T-cell (primary cell): ENCODE measurements around the gene ARF1. TPM values are rescaled to one million over a fixed set of nuclear protein-coding genes. Genes with fewer than 3 reads are reported as not detected.
A peak's percentile ranks its signal among the peaks of the same experiment; 100 is the strongest.

ENCODE experiments used
- ATAC-seq, 4 experiments: fragments of 200-7000 bp in 3 of 4; fragments of 150-1000 bp in 1 of 4; cut with Tn5 transposase; replicated peaks in 1 of 4; 1 replicate in 3 of 4; 2 replicates in 1 of 4; pipeline ENCODE4 v1.10.0; 2021; ENCODE audit warnings: moderate library complexity in 3 of 4, mild to moderate bottlenecking in 2 of 4, moderate number of reproducible peaks in 1 of 4
- CTCF ChIA-PET, 2 donors: fragments of 300-600 bp; sonication (Branson Sonifier 250); formaldehyde crosslinking; loops; one replicate each; lab custom pipeline; 2022; ENCODE audit warnings: antibody characterized with exemption in 2 of 2; lab: Charles Lee
- POLR2A ChIA-PET, 2 donors: fragments of 300-600 bp; sonication (Branson Sonifier 250); formaldehyde crosslinking; loops; one replicate each; lab custom pipeline; 2022; ENCODE audit warnings: antibody characterized with exemption in 2 of 2; lab: Charles Lee
- DNase-seq, 35 experiments: peaks; one replicate each; pipeline versions ENCODE4 v3.0.0 to v3.0.0-alpha.2; 2013 to 2023
- H3K27ac ChIP-seq: one replicate; pipeline ENCODE4 v1.5.1; 2013; ENCODE audit warnings: low read length
- H3K27me3 ChIP-seq, 2 experiments: replicated peaks in 1 of 2; 1 replicate in 1 of 2; 2 replicates in 1 of 2; pipeline versions ENCODE4 v1.6.1 to v1.7.0; 2013; ENCODE audit warnings: low read length in 1 of 2, mixed read lengths in 1 of 2; ENCODE audit not compliant: control insufficient read depth in 2 of 2, insufficient read depth in 2 of 2; ENCODE audit errors: extremely low read depth in 1 of 2
- H3K36me3 ChIP-seq, 2 donors: 1 replicate in 1 of 2; 2 replicates in 1 of 2; pipeline versions ENCODE4 v1.6.1 to v1.7.0; 2013; ENCODE audit warnings: low read length in 1 of 2; ENCODE audit not compliant: control insufficient read depth in 2 of 2, insufficient read depth in 1 of 2; ENCODE audit errors: extremely low read depth in 1 of 2
- H3K4me1 ChIP-seq, 2 experiments: 1 replicate in 1 of 2; 2 replicates in 1 of 2; pipeline versions ENCODE4 v1.6.1 to v1.7.0; 2013; ENCODE audit warnings: low read length in 2 of 2, mixed read lengths in 1 of 2; ENCODE audit not compliant: insufficient read depth in 2 of 2, control insufficient read depth in 1 of 2; ENCODE audit errors: extremely low read depth in 1 of 2
- H3K4me3 ChIP-seq, 2 donors: 1 replicate in 1 of 2; 2 replicates in 1 of 2; pipeline versions ENCODE4 v1.5.1 to v1.7.0; 2013; ENCODE audit warnings: mild to moderate bottlenecking in 2 of 2, low read length in 1 of 2, moderate library complexity in 1 of 2; ENCODE audit not compliant: control insufficient read depth in 1 of 2; ENCODE audit errors: extremely low read depth in 1 of 2
- H3K9me3 ChIP-seq: 2 replicates; pipeline ENCODE4 v1.7.0; 2013
- H3K27ac Mint-ChIP-seq, 2 donors: one replicate each; pipeline ENCODE4 v1.8.0; 2020 to 2021; ENCODE audit warnings: mild to moderate bottlenecking in 2 of 2, mixed read lengths in 2 of 2
- H3K27me3 Mint-ChIP-seq, 2 donors: one replicate each; pipeline ENCODE4 v1.8.0; 2021 to 2022; ENCODE audit warnings: mixed read lengths in 2 of 2
- H3K36me3 Mint-ChIP-seq: one replicate; pipeline ENCODE4 v1.8.0; 2021; ENCODE audit warnings: mixed read lengths
- H3K4me1 Mint-ChIP-seq, 3 donors: one replicate each; pipeline ENCODE4 v1.8.0; 2020 to 2022; ENCODE audit warnings: mixed read lengths in 3 of 3, mild to moderate bottlenecking in 1 of 3
- H3K4me3 Mint-ChIP-seq, 3 donors: one replicate each; pipeline ENCODE4 v1.8.0; 2020 to 2022; ENCODE audit warnings: mild to moderate bottlenecking in 3 of 3, mixed read lengths in 3 of 3, moderate library complexity in 3 of 3
- H3K9me3 Mint-ChIP-seq, 3 donors: one replicate each; pipeline ENCODE4 v1.8.0; 2020 to 2022; ENCODE audit warnings: mixed read lengths in 3 of 3
- WGBS: methylation state at CpG from one replicate; pipeline ENCODE4 v1.1.5; 2013; ENCODE audit warnings: missing lambda C conversion rate; ENCODE audit not compliant: insufficient coverage; 5-methylcytosine and 5-hydroxymethylcytosine counted together
- total RNA-seq, 35 experiments: library from RNA in 6 of 35; stranded (reverse) in 6 of 35; fragments of 120-200 nt in 1 of 35; gene quantifications; one replicate each; pipeline versions ENCODE4 v1.2.1 to v1.2.4 and lab custom pipeline; 2013 to 2026

The ARF1 gene
- total RNA-seq (100 to 1,000 TPM; 232 to 309 (median 258) TPM), total RNA-seq (lab: John Stamatoyannopoulos, UW) (199 to 416 (median 296) reads per million in 29 experiments)
- 136 TPM for total RNA-seq (2013)

DNA sequence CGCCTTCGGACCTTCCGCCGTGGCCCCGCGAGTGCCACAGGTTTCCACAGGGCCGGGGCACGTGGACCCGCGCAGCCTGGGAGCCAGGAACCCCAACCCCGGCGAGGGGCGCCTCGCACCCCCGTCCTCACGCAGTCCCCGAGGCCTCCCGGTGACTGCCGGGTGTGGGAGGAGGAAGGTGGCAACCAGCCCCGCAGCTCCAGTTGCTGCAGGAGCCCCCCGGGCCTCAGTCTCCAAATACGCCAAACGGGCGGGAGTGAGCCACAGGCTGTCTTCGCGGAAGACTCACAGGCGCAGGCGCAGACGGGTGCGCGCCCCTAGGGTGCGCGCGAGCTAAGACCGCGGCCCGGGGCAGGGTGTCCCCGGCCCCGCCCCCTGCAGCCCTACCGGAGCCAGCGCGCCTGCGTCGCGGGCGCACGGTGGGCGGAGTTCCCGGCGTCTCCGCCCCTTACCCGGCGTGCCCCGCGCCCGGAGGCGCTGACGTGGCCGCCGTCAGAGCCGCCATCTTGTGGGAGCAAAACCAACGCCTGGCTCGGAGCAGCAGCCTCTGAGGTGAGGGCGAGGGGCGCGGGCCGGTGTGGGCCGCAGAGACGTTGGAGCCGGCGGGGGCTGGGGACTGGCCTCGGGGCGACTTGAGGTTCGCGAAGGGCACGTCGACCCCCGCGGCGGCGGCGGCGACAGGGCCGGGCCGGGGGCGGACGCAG lies at the start of gene ARF1:
Gene ARF1 (plus strand): TSS at position 495 of the 704 bp plus-strand sequence. CDS start 14,407 bp downstream, outside the sequence.
- ATAC-seq (peak; percentile 85 to 92 (median 88)), DNase-seq (peak; percentile 83 to 98 (median 90))
- peak within 1 kb of the TSS; percentile 91 for H3K27ac Mint-ChIP-seq
- H3K27me3 Mint-ChIP-seq, result no peaks in the 10 kb centered on the region
- ChIA-PET POLR2A (interaction anchor here (0.6 to 2.2 kb wide), 6 partner anchors 10 to 376 kb away, joined by 3 to 6 read pairs (median 4); partner anchors contain the start of gene IBA57 (in 1 of the 2)), CTCF (interaction anchor here (1.0 to 1.2 kb wide), 4 partner anchors 23 to 404 kb away, joined by 3 to 4 read pairs (median 4); partner anchors contain the start of genes MRPL55 (in 1 of the 2) and RNF187 (in 1 of the 2))
- H3K4me3 ChIP-seq, result peak within 1 kb of the TSS; percentile 88 to 95
- H3K27ac ChIP-seq, result peak within 1 kb of the TSS; percentile 87
- H3K4me1 Mint-ChIP-seq, result peaks cover 50 to 59% (median 53%) of the 10 kb centered on the region in 3 donors
- H3K9me3 Mint-ChIP-seq, result no peaks in the 10 kb centered on the region
- peaks cover 31 to 68% of the 10 kb centered on the region in 2 experiments for H3K4me1 ChIP-seq
- H3K36me3 Mint-ChIP-seq, result peaks cover 16% of the 10 kb centered on the region
- H3K4me3 Mint-ChIP-seq, result peak within 1 kb of the TSS; percentile 93 to 94 (median 94)
- under 1% methylated on average over 87 of the region's 87 CpGs for WGBS
- no peaks in the 10 kb centered on the region for H3K9me3 ChIP-seq
- H3K27me3 ChIP-seq, result no peaks in the 10 kb centered on the region
- peaks cover 0 to 2% of the 10 kb centered on the region in 2 donors for H3K36me3 ChIP-seq

DNA sequence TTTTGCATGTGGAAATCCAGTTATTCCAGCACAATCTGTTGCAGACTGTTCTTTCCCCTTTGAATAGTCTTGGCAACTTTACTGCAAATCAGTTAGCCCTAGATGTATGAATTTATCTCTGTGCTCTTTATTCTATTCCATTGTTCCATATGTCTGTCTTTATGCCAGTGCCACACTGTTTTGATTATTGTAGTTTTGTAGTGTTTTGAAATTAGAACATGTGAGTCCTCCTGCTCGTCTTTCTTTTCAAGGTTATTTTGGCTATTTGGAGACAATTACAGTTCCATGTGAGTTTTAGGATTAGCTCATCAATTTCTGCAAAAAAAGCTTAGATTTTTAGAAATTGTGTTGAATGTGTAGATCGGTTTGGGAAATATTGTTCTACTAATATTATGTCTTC lies 49.1 kb upstream of the ARF1 start:
- POLR2A ChIA-PET, result no interaction called here

DNA sequence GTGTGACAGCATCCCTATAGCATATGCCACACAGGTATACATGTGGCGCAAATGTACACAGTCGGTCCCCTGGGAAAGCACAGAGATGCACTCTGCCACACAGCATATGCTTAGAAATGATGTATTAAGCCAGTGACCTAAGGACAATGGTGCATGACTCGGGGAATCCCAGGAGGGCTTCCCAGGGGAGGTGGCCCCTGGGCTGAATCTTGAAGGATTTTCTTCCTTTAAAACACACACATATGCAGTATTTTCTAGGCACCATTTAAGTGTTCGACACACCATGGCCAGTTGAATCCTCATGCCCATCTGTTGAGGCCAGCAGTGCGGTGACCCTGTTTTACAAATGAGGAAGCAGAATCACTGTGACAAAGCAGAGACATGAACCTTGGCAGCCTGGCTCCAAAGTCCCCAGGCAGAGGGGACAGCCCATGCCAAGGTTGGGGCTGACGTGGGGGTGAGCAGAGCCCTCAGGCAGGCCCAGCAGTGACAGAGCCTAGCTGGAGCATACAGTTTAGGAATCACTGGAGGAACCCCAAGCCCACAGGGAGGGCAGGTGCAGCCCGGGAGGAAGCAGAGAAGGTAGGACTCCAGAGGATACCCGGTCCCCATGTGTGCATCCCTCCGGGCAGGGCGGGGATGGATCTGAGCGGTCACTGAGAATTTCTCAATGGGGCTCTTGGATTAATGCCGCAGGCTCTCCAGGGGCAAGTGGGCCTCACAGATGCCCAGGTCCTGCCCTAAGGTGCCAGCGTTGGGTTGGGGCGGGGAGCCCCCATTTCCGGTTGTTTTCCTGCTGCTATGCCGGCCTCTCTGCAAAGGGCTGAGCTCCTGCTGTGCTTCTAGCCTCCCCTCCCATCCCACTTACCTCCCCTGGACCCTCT lies 47.3 kb upstream of the ARF1 start:
- Mint-ChIP-seq H3K9me3 (peaks cover 0 to 4% (median 3%) of the 10 kb centered on the region in 3 donors), H3K27me3 (peaks cover 48 to 63% of the 10 kb centered on the region in 2 donors), H3K4me3 (no peak overlapping the region), H3K36me3 (no peaks in the 10 kb centered on the region), H3K4me1 (peaks cover 0 to 2% (median 0%) of the 10 kb centered on the region in 3 donors), H3K27ac (no peak overlapping the region)
- Histone ChIP-seq H3K27ac (no peak overlapping the region), H3K36me3 (no peaks in the 10 kb centered on the region), H3K27me3 (peaks cover 5 to 75% of the 10 kb centered on the region in 2 experiments), H3K9me3 (no peaks in the 10 kb centered on the region), H3K4me3 (no peak overlapping the region), H3K4me1 (peaks cover 0 to 9% of the 10 kb centered on the region in 2 experiments)
- DNase-seq, result peak in 1 of 35 experiments; percentile 21
- 73% methylated on average over 13 of the region's 16 CpGs for WGBS
- CTCF ChIA-PET, result no interaction called here
- POLR2A ChIA-PET, result no interaction called here
- ATAC-seq, result no peak

More for the DNA sequence above, 49.1 kb upstream of the ARF1 start:
- Histone ChIP-seq H3K4me3 (no peak overlapping the region), H3K36me3 (no peaks in the 10 kb centered on the region), H3K27me3 (peaks cover 5 to 71% of the 10 kb centered on the region in 2 experiments), H3K27ac (no peak overlapping the region), H3K9me3 (no peaks in the 10 kb centered on the region), H3K4me1 (peaks cover 0 to 9% of the 10 kb centered on the region in 2 experiments)
- DNase-seq, result no peak
- no peak for ATAC-seq
- no peaks in the 10 kb centered on the region for H3K36me3 Mint-ChIP-seq
- H3K27ac Mint-ChIP-seq, result no peak overlapping the region
- peaks cover 0 to 2% (median 0%) of the 10 kb centered on the region in 3 donors for H3K4me1 Mint-ChIP-seq
- CTCF ChIA-PET, result interaction anchor here in 1 of 2 donors (1.3 kb wide), 1 partner anchor 34 kb away, joined by 3 read pairs; no protein-coding TSS in a partner anchor
- H3K4me3 Mint-ChIP-seq, result no peak overlapping the region
- peaks cover 0 to 4% (median 3%) of the 10 kb centered on the region in 3 donors for H3K9me3 Mint-ChIP-seq
- peaks cover 40 to 56% of the 10 kb centered on the region in 2 donors for H3K27me3 Mint-ChIP-seq
- no CpG with 5 or more reads among the region's 2 CpGs for WGBS

DNA sequence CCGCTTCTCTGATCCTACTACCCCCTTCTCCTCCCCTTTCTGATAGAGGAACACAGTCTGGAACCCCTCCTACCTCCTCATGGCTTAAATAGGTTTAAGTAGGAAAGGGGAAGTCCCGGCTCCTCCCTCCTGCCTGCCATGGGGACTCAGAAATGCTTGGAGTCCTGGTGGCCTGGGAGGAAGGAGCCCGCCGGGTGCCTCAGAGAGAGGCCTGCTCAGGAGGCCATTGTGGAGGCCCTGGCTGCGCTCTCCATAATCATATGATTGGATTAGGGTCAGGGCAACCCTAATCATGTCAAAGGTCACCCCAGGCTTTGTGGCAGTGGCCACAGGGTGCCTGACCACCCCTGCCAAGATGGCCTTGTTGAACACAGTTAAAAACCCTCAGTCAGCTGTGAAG lies 46.7 kb upstream of the ARF1 start:
- ATAC-seq, result no peak
- ChIA-PET CTCF (no interaction called here), POLR2A (no interaction called here)
- no peak overlapping the region for H3K4me3 ChIP-seq
- H3K27me3 ChIP-seq, result peaks cover 5 to 72% of the 10 kb centered on the region in 2 experiments
- no peaks in the 10 kb centered on the region for H3K36me3 ChIP-seq
- Mint-ChIP-seq H3K9me3 (peaks cover 0 to 4% (median 3%) of the 10 kb centered on the region in 3 donors), H3K27ac (no peak overlapping the region), H3K4me1 (peaks cover 0 to 2% (median 0%) of the 10 kb centered on the region in 3 donors), H3K36me3 (no peaks in the 10 kb centered on the region), H3K4me3 (peak overlapping the region in 1 of 3 donors; percentile 6), H3K27me3 (peaks cover 48 to 64% of the 10 kb centered on the region in 2 donors)
- H3K4me1 ChIP-seq, result peaks cover 0 to 9% of the 10 kb centered on the region in 2 experiments
- 54% methylated on average over 2 of the region's 5 CpGs for WGBS
- H3K27ac ChIP-seq, result no peak overlapping the region
- DNase-seq, result peak in 1 of 35 experiments; percentile 8
- no peaks in the 10 kb centered on the region for H3K9me3 ChIP-seq

DNA sequence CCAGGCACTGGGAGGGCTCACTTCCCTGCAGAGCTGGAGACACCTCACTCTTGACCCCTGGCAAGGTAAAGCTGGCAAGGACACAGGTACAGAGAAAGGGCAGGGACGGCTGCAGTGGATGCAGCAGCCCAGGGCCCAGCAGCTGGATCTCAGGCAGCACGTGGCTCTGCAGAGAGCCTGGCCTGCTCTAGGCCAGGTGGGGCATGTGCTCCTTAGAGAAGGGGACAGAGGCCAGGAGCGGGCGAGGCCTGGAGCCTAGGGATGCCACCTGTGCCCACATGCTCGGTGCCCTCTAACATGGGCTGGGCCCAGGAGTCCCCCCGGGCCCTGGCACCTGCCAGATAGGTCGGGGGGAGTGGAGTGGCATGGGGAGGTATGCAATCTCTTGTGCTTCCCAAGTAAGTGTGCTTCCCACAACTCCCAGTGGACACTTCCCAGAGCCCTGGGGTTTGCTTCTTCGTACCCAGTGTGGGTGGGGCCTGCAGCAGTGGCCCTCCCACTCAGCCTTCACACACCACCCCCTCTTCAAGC lies 45.7 kb upstream of the ARF1 start:
- H3K27me3 Mint-ChIP-seq, result peaks cover 39 to 55% of the 10 kb centered on the region in 2 donors
- Histone ChIP-seq H3K4me1 (peaks cover 0 to 9% of the 10 kb centered on the region in 2 experiments), H3K9me3 (no peaks in the 10 kb centered on the region), H3K27ac (no peak overlapping the region), H3K36me3 (no peaks in the 10 kb centered on the region), H3K4me3 (no peak overlapping the region), H3K27me3 (peaks cover 5 to 66% of the 10 kb centered on the region in 2 experiments)
- H3K4me3 Mint-ChIP-seq, result no peak overlapping the region
- DNase-seq (peak in 1 of 35 experiments; percentile 20), ATAC-seq (no peak)
- WGBS, result 96% methylated on average over 8 of the region's 8 CpGs
- no peaks in the 10 kb centered on the region for H3K36me3 Mint-ChIP-seq
- H3K27ac Mint-ChIP-seq, result no peak overlapping the region
- H3K9me3 Mint-ChIP-seq, result peaks cover 0 to 4% (median 3%) of the 10 kb centered on the region in 3 donors
- CTCF ChIA-PET, result no interaction called here
- POLR2A ChIA-PET, result no interaction called here
- H3K4me1 Mint-ChIP-seq, result peaks cover 0 to 2% (median 0%) of the 10 kb centered on the region in 3 donors
